Activated T-cell treated with anti-CD3 and anti-CD28 coated beads for 48 hours (primary cell): ENCODE results near the gene GBP3.
"Not testable (repeated sequence)": the region's sequence is repeated elsewhere in the genome, so short reads cannot be mapped to it uniquely, and the experiment has no call there.

Experiments used
- DNase-seq: peaks from one replicate; pipeline ENCODE4 v3.0.0-alpha.2; 2020; ENCODE audit warnings: low read depth

The GBP3 gene

GRCh38 chr1:89022167-89022959 lies at the start of gene GBP3:
Gene GBP3, minus strand, starts transcription at chr1:89022866. Its CDS starts 2,145 bp downstream, at chr1:89020721.
- DNase-seq: no peak

- DNase-seq: no peak
Measured at GRCh38 chr1:89070509-89070908, 47.8 kb upstream of the GBP3 start.

GRCh38 chr1:89069951-89070350 lies 47.3 kb upstream of the GBP3 start:
- DNase-seq: no peak

- no peak for DNase-seq
Measured at GRCh38 chr1:89068291-89068690, 45.6 kb upstream of the GBP3 start.

GRCh38 chr1:89065079-89065868 lies 42.6 kb upstream of the GBP3 start, which contains the start of gene GBP1:
Gene GBP1, minus strand, starts transcription at chr1:89065208. Its CDS starts 1,974 bp downstream, at chr1:89063234.
- no peak for DNase-seq

- DNase-seq: no peak
Measured at GRCh38 chr1:89064632-89065031, 42.0 kb upstream of the GBP3 start.

- no peak for DNase-seq
Measured at GRCh38 chr1:89063094-89063493, 40.4 kb upstream of the GBP3 start.

- DNase-seq: no peak
Measured at GRCh38 chr1:89060091-89060490, 37.4 kb upstream of the GBP3 start.

GRCh38 chr1:89051955-89052312 lies 29.3 kb upstream of the GBP3 start:
- no peak for DNase-seq

GRCh38 chr1:89051300-89051954 lies 28.8 kb upstream of the GBP3 start:
- no peak for DNase-seq

- no peak for DNase-seq
Measured at GRCh38 chr1:89050649-89051033, 28.0 kb upstream of the GBP3 start.

- DNase-seq: not testable (repeated sequence)
Measured at GRCh38 chr1:89049901-89050648, 27.4 kb upstream of the GBP3 start.

- not testable (repeated sequence) for DNase-seq
Measured at GRCh38 chr1:89049187-89049586, 26.5 kb upstream of the GBP3 start.

GRCh38 chr1:89047734-89048133 lies 25.1 kb upstream of the GBP3 start:
- DNase-seq: no peak

- DNase-seq: not testable (repeated sequence)
Measured at GRCh38 chr1:89046318-89047183, 23.9 kb upstream of the GBP3 start.

GRCh38 chr1:89044970-89045721 lies 22.5 kb upstream of the GBP3 start:
- no peak for DNase-seq

GRCh38 chr1:89043940-89044339 lies 21.3 kb upstream of the GBP3 start:
- DNase-seq: no peak

- DNase-seq: no peak
Measured at GRCh38 chr1:89042491-89042890, 19.8 kb upstream of the GBP3 start.

GRCh38 chr1:89041721-89042120 lies 19.1 kb upstream of the GBP3 start:
- DNase-seq: no peak

GRCh38 chr1:89041119-89041641 lies 18.5 kb upstream of the GBP3 start:
- DNase-seq: no peak
